HepG2 (cell line): ENCODE measurements around the gene C1QL4. TPM values are rescaled to one million over a fixed set of nuclear protein-coding genes. Genes with fewer than 3 reads are reported as not detected.

Experiments
- ATAC-seq: fragments of 200-7000 bp; cut with Tn5 transposase; 3 replicates; pipeline ENCODE4 v1.9.1; 2020; ENCODE audit warnings: mild to moderate bottlenecking, moderate library complexity
- BruUV-seq: library from RNA; stranded (reverse); fragments of 400-500 nt; replicated peaks from 2 replicates; lab custom pipeline; 2021; lab: Mats Ljungman, UMichigan
- CTCF ChIA-PET: fragments of 300-600 bp; formaldehyde crosslinking; extraction: SDS; loops from one replicate; lab custom pipeline; 2021; ENCODE audit warnings: low total read pairs, inconsistent platforms, low intra/inter-chr PET ratio; lab: Yijun Ruan, JAX
- POLR2A ChIA-PET: fragments of 350-600 bp; sonication (Branson Sonifier 250); formaldehyde crosslinking; loops from one replicate; lab custom pipeline; 2020; ENCODE audit warnings: antibody characterized with exemption, inconsistent platforms; lab: Yijun Ruan, JAX
- DNase-seq: peaks from one replicate; pipeline ENCODE4 v3.0.0-alpha.2; 2015; ENCODE audit warnings: low spot score
- FAIRE-seq: peaks from 3 replicates; lab custom pipeline; 2011; peaks lifted over from hg19 to GRCh38; lab: Jason Lieb, UNC
- H2AFZ ChIP-seq: one replicate; pipeline ENCODE4 v1.6.1; 2011; ENCODE audit warnings: low read length, inconsistent platforms
- H3K27ac ChIP-seq: fragments of 300-600 bp; 3 replicates; pipeline ENCODE4 v1.8.0; 2011; ENCODE audit warnings: mixed run types, mild to moderate bottlenecking, mixed read lengths, low read length, inconsistent platforms; ENCODE audit not compliant: insufficient read depth; ENCODE audit errors: extremely low read length
- H3K27me3 ChIP-seq, 2 experiments: fragments of 200-600 bp in 1 of 2; 2 replicates in 1 of 2; 3 replicates in 1 of 2; pipeline versions ENCODE4 v1.6.0 to v1.8.0; 2011; ENCODE audit warnings: low read length in 2 of 2, mild to moderate bottlenecking in 2 of 2, moderate library complexity in 2 of 2, inconsistent platforms in 1 of 2; ENCODE audit not compliant: insufficient read depth in 2 of 2, control insufficient read depth in 1 of 2
- H3K36me3 ChIP-seq, 2 experiments: fragments of 200-600 bp in 1 of 2; replicated peaks in 1 of 2; 2 replicates in 1 of 2; 3 replicates in 1 of 2; pipeline versions ENCODE4 v1.5.1 to v1.8.0; 2011; ENCODE audit warnings: low read length in 2 of 2, inconsistent platforms in 1 of 2; ENCODE audit not compliant: insufficient read depth in 2 of 2, control insufficient read depth in 1 of 2
- H3K4me1 ChIP-seq: 2 replicates; pipeline ENCODE4 v1.5.1; 2012; ENCODE audit warnings: low read length, inconsistent platforms; ENCODE audit not compliant: insufficient read depth
- H3K4me2 ChIP-seq: 2 replicates; pipeline ENCODE4 v1.6.0; 2011; ENCODE audit warnings: low read depth, low read length, inconsistent platforms
- H3K4me3 ChIP-seq, 3 experiments: fragments of 200-600 bp in 1 of 3; sonication (generic), shearing (Covaris generic) in 1 of 3; replicated peaks in 1 of 3; 2 replicates each; pipeline ENCODE4 v1.5.1; 2011 to 2016; ENCODE audit warnings: low read length in 3 of 3, inconsistent platforms in 2 of 3, low read depth in 2 of 3, mild to moderate bottlenecking in 2 of 3, control low read depth in 1 of 3, mixed read lengths in 1 of 3; ENCODE audit not compliant: insufficient read depth in 1 of 3
- H3K79me2 ChIP-seq: one replicate; pipeline ENCODE4 v1.6.1; 2011; ENCODE audit warnings: low read length, inconsistent platforms; ENCODE audit not compliant: insufficient read depth
- H3K9ac ChIP-seq: 2 replicates; pipeline ENCODE4 v1.6.0; 2011; ENCODE audit warnings: mild to moderate bottlenecking, low read depth, low read length, inconsistent platforms; ENCODE audit not compliant: insufficient read depth
- H3K9me3 ChIP-seq: 2 replicates; pipeline ENCODE4 v1.5.1; 2012; ENCODE audit warnings: mild to moderate bottlenecking, low read length
- H4K20me1 ChIP-seq: 2 replicates; pipeline ENCODE4 v1.6.0; 2011; ENCODE audit warnings: inconsistent platforms, mild to moderate bottlenecking, low read length, moderate library complexity; ENCODE audit not compliant: insufficient read depth
- EED ChIP-seq: sonication (generic); formaldehyde crosslinking; IDR thresholded peaks from 2 replicates; pipeline ENCODE4 v1.5.0; 2020; ENCODE audit warnings: mild to moderate bottlenecking, missing genetic modification reagents
- FOXO1 ChIP-seq: sonication (generic); formaldehyde crosslinking; IDR thresholded peaks from 2 replicates; pipeline ENCODE4 v1.4.0; 2020; ENCODE audit warnings: missing genetic modification reagents
- HHEX ChIP-seq: IDR thresholded peaks from 2 replicates; pipeline ENCODE4 v1.6.1; 2016; ENCODE audit warnings: control low read depth
- HMG20A ChIP-seq: IDR thresholded peaks from 2 replicates; pipeline ENCODE4 v1.6.1; 2016; ENCODE audit warnings: borderline replicate concordance
- MEIS1 ChIP-seq: sonication (generic); formaldehyde crosslinking; IDR thresholded peaks from 2 replicates; pipeline ENCODE4 v1.9.0; 2021; ENCODE audit warnings: mild to moderate bottlenecking, missing genetic modification reagents, moderate library complexity, borderline replicate concordance
- NR2F1 ChIP-seq, 2 experiments: fragments of 450-650 bp in 1 of 2; formaldehyde crosslinking in 1 of 2; IDR thresholded peaks; 2 replicates each; pipeline versions ENCODE4 v1.5.0 to v1.6.1; 2016 to 2020; ENCODE audit warnings: mild to moderate bottlenecking in 1 of 2, missing compliant biosample characterization in 1 of 2, missing genetic modification reagents in 1 of 2, moderate library complexity in 1 of 2
- PRPF4 ChIP-seq: fragments of 200-400 bp; formaldehyde crosslinking; IDR thresholded peaks from 2 replicates; pipeline ENCODE4 v1.6.1; 2016; ENCODE audit warnings: low read length, low read depth; ENCODE audit not compliant: poor library complexity, severe bottlenecking
- SETDB1 ChIP-seq: sonication (generic); formaldehyde crosslinking; IDR thresholded peaks from 2 replicates; pipeline ENCODE4 v1.5.1; 2020; ENCODE audit warnings: missing genetic modification reagents, mild to moderate bottlenecking, borderline replicate concordance
- SIX4 ChIP-seq: sonication (generic); formaldehyde crosslinking; IDR thresholded peaks from 2 replicates; pipeline ENCODE4 v1.4.0; 2020; ENCODE audit warnings: missing genetic modification reagents
- STAG1 ChIP-seq: sonication (generic); formaldehyde crosslinking; IDR thresholded peaks from 2 replicates; pipeline ENCODE4 v1.4.0; 2020; ENCODE audit warnings: missing genetic modification reagents
- U2AF1 ChIP-seq: fragments of 200-400 bp; formaldehyde crosslinking; optimal IDR thresholded peaks from 2 replicates; pipeline ENCODE3; 2017; ENCODE audit warnings: mild to moderate bottlenecking, low read depth, low read length
- U2AF2 ChIP-seq: fragments of 200-400 bp; formaldehyde crosslinking; IDR thresholded peaks from 2 replicates; pipeline ENCODE4 v1.6.1; 2017; ENCODE audit warnings: low read depth, mild to moderate bottlenecking, low read length
- ZNF142 ChIP-seq: sonication (generic); formaldehyde crosslinking; IDR thresholded peaks from 2 replicates; pipeline ENCODE4 v1.4.0; 2020; ENCODE audit warnings: missing genetic modification reagents
- ZNF160 ChIP-seq: sonication (generic); formaldehyde crosslinking; IDR thresholded peaks from 2 replicates; pipeline ENCODE4 v1.8.0; 2022; ENCODE audit warnings: mild to moderate bottlenecking, inconsistent platforms, missing genetic modification reagents
- ZNF362 ChIP-seq: sonication (generic); formaldehyde crosslinking; IDR thresholded peaks from 2 replicates; pipeline ENCODE4 v1.4.0; 2020; ENCODE audit warnings: missing genetic modification reagents, mild to moderate bottlenecking, borderline replicate concordance
- ZNF496 ChIP-seq: sonication (generic); formaldehyde crosslinking; IDR thresholded peaks from 2 replicates; pipeline ENCODE4 v1.8.1; 2023; ENCODE audit warnings: mild to moderate bottlenecking, moderate library complexity, missing genetic modification reagents; ENCODE audit not compliant: insufficient replicate concordance
- ZNF710 ChIP-seq: sonication (generic); formaldehyde crosslinking; IDR thresholded peaks from 2 replicates; pipeline ENCODE4 v1.5.0; 2020; ENCODE audit warnings: mild to moderate bottlenecking, missing genetic modification reagents, borderline replicate concordance
- WGBS: methylation state at CpG from one replicate; pipeline ENCODE4 v1.1.6; 2017; ENCODE audit warnings: low lambda C conversion rate; 5-methylcytosine and 5-hydroxymethylcytosine counted together
- in situ Hi-C: cut with HindIII; loops from 2 replicates; pipeline ENCODE4 v1.10.0; 2017; ENCODE audit warnings: low pct_unique_long_range_greater_than_20kb; ENCODE audit not compliant: extremely low pct_ligation_motif_present
- intact Hi-C: fragments of 100-400 bp; cut with micrococcal nuclease; formaldehyde crosslinking; loops from one replicate; pipeline ENCODE4 v1.10.0; 2022; ENCODE audit not compliant: unreplicated experiment
- polyA plus RNA-seq, 8 experiments: library from polyadenylated mRNA; depleted of rRNA in 3 of 8; stranded (reverse) in 7 of 8; unstranded in 1 of 8; fragments of >200 nt; fragmentation: Illumina TruSeq in 4 of 8; extraction: Trizol in 4 of 8; gene quantifications; 2 replicates each; pipeline versions ENCODE4 v1.2.1 to v1.2.3, GENCODE V29; 2011 to 2016; ENCODE audit warnings: low read depth in 4 of 8, missing spikeins in 1 of 8, mixed read lengths in 1 of 8; ENCODE audit not compliant: insufficient read depth in 1 of 8
- total RNA-seq, 5 experiments: library from RNA; depleted of rRNA; stranded (reverse); fragments of >200 nt; fragmentation: Illumina TruSeq; extraction: Trizol; gene quantifications; 2 replicates each; pipeline ENCODE4 v1.2.3, GENCODE V29; 2016; ENCODE audit warnings: low read depth in 1 of 5

The C1QL4 gene
- total and polyA plus RNA-seq, 2 of the 13 experiments (the other 11 are each of a cell fraction or from before 2014, with no cell fraction given) = 0.03 TPM; not detected in 1

- intact Hi-C loops = no loop called here
- in situ Hi-C loops = loop anchor here (10.0 kb wide), 1 partner anchor 60 kb away; the partner anchor contains the start of gene DNAJC22
- BruUV-seq = no TSS peak
- Histone ChIP-seq H3K9ac (no peak overlapping the region), H3K79me2 (no peaks in the 10 kb centered on the region), H3K4me2 (no peak overlapping the region), H3K27me3 (peaks cover 3 to 41% of the 10 kb centered on the region in 2 experiments; a peak in 4 of 5 replicates), H3K27ac (no peak overlapping the region), H3K4me3 (no peak overlapping the region), H3K4me1 (peaks cover 36% of the 10 kb centered on the region), H4K20me1 (no peaks in the 10 kb centered on the region), H3K36me3 (no peaks in the 10 kb centered on the region), H2AFZ (no peak overlapping the region), H3K9me3 (no peaks in the 10 kb centered on the region)
- 56% methylated on average over 4 of the region's 4 CpGs for WGBS
- ChIA-PET CTCF (no interaction called here), POLR2A (interaction anchor here (1.2 kb wide), 1 partner anchor 19 kb away, joined by 7 read pairs; the partner anchor contains the start of gene TUBA1C)
- FAIRE-seq (no peak), ATAC-seq (no peak), DNase-seq (no peak)
- TF ChIP-seq ZNF362 (CRISPR knock-in tag) (no peak), EED (CRISPR knock-in tag) (no peak), ZNF142 (CRISPR knock-in tag) (no peak), STAG1 (no peak), NR2F1 (CRISPR knock-in tag; IDR thresholded peaks at IDR 0.05) (no peak), HHEX (no peak), ZNF496 (CRISPR knock-in tag) (no peak), ZNF710 (CRISPR knock-in tag) (no peak), MEIS1 (CRISPR knock-in tag) (no peak), FOXO1 (CRISPR knock-in tag) (no peak), U2AF1 (no peak), SETDB1 (CRISPR knock-in tag) (no peak), HMG20A (CRISPR knock-in tag) (no peak), ZNF160 (no peak), U2AF2 (no peak), SIX4 (CRISPR knock-in tag) (no peak), PRPF4 (no peak)
Measured at GRCh38 chr12:49284672-49285071, 52.3 kb downstream of the C1QL4 start.
